Esophagus muscularis mucosa (tissue), 4 donors: ENCODE measurements around the gene DMGDH. TPM values are rescaled to one million over a fixed set of nuclear protein-coding genes. Genes with fewer than 3 reads are reported as not detected.

Experiments used
- DNase-seq: peaks from one replicate; pipeline ENCODE4 v3.0.0-alpha.2; 2017; ENCODE audit errors: extremely low spot score
- H3K27ac ChIP-seq, 4 donors: fragments of 200-600 bp; sonication (generic); replicated peaks in 1 of 4; 1 replicate in 3 of 4; 2 replicates in 1 of 4; pipeline ENCODE4 v1.5.1; 2016 to 2019; ENCODE audit warnings: mild to moderate bottlenecking in 1 of 4
- H3K27me3 ChIP-seq, 4 donors: fragments of 200-600 bp; sonication (generic); one replicate each; pipeline versions ENCODE4 v1.5.1 to v1.6.0; 2016 to 2019
- H3K36me3 ChIP-seq, 4 donors: fragments of 200-600 bp; sonication (generic); one replicate each; pipeline ENCODE4 v1.5.1; 2016 to 2019
- H3K4me1 ChIP-seq, 4 donors: fragments of 200-600 bp; sonication (generic); one replicate each; pipeline ENCODE4 v1.5.1; 2016 to 2019
- H3K4me3 ChIP-seq, 4 donors: fragments of 200-600 bp; sonication (generic); 1 replicate in 2 of 4; 2 replicates in 2 of 4; pipeline ENCODE4 v1.5.1; 2016 to 2019; ENCODE audit warnings: mild to moderate bottlenecking in 4 of 4, moderate library complexity in 1 of 4
- H3K9me3 ChIP-seq, 4 donors: fragments of 200-600 bp; sonication (generic); 1 replicate in 3 of 4; 2 replicates in 1 of 4; pipeline ENCODE4 v1.5.1; 2016 to 2019
- EP300 ChIP-seq: sonication (generic); formaldehyde crosslinking; IDR thresholded peaks from one replicate; pipeline ENCODE4 v1.6.1; 2017; ENCODE audit warnings: antibody characterized with exemption
- POLR2A ChIP-seq: fragments of 450-650 bp; IDR thresholded peaks from one replicate; pipeline ENCODE4 v1.6.1; 2017; ENCODE audit warnings: antibody characterized with exemption, moderate library complexity, mild to moderate bottlenecking, low read depth
- POLR2AphosphoS5 ChIP-seq, 2 donors: sonication (generic); formaldehyde crosslinking; IDR thresholded peaks; one replicate each; pipeline ENCODE4 v1.6.1; 2017; ENCODE audit warnings: antibody characterized with exemption in 2 of 2
- WGBS: methylation state at CpG from one replicate; pipeline ENCODE4 v1.1.5; 2018; 5-methylcytosine and 5-hydroxymethylcytosine counted together
- intact Hi-C: fragments of 100-400 bp; cut with DNase I; formaldehyde crosslinking; loops from one replicate; pipeline ENCODE4 v1.15.1; 2023
- total RNA-seq, 4 donors: library from RNA; depleted of rRNA; stranded (reverse); fragments of >200 nt; gene quantifications; one replicate each; pipeline versions ENCODE4 v1.1.0 to v1.2.1, GENCODE V29; 2016
- TF ChIP-seq, protein P1 (sequence below), 3 experiments: fragments of 200-600 bp in 2 of 3; fragments of 450-650 bp in 1 of 3; sonication (generic) in 2 of 3; IDR thresholded peaks; one replicate each; pipeline ENCODE4 v1.5.1; 2017 to 2019; ENCODE audit warnings: antibody characterized with exemption in 3 of 3, mild to moderate bottlenecking in 2 of 3, moderate library complexity in 1 of 3

DMGDH gene
- total RNA-seq, 4 donors from 2014 or later = 3.3 to 7.4 (median 4.6) TPM

GRCh38 chr5:79048437-79048836 is 21.0 kb downstream of the DMGDH start:
- H3K36me3 ChIP-seq = no peaks in the 10 kb centered on the region
- no peaks in the 10 kb centered on the region for H3K4me1 ChIP-seq
- peaks cover 0 to 7% (median 3%) of the 10 kb centered on the region in 4 donors for H3K9me3 ChIP-seq
- intact Hi-C loops = no loop called here
- no peak for DNase-seq
- H3K27ac ChIP-seq = no peak overlapping the region
- no peak overlapping the region for H3K4me3 ChIP-seq
- no peaks in the 10 kb centered on the region for H3K27me3 ChIP-seq
- TF ChIP-seq POLR2AphosphoS5 (IDR thresholded peaks at IDR 0.05) (no peak), EP300 (no peak), POLR2A (no peak)
- TF ChIP-seq, protein P1, sequence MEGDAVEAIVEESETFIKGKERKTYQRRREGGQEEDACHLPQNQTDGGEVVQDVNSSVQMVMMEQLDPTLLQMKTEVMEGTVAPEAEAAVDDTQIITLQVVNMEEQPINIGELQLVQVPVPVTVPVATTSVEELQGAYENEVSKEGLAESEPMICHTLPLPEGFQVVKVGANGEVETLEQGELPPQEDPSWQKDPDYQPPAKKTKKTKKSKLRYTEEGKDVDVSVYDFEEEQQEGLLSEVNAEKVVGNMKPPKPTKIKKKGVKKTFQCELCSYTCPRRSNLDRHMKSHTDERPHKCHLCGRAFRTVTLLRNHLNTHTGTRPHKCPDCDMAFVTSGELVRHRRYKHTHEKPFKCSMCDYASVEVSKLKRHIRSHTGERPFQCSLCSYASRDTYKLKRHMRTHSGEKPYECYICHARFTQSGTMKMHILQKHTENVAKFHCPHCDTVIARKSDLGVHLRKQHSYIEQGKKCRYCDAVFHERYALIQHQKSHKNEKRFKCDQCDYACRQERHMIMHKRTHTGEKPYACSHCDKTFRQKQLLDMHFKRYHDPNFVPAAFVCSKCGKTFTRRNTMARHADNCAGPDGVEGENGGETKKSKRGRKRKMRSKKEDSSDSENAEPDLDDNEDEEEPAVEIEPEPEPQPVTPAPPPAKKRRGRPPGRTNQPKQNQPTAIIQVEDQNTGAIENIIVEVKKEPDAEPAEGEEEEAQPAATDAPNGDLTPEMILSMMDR (IDR thresholded peaks at IDR 0.05) = no peak

- Histone ChIP-seq H3K4me3 (no peak overlapping the region), H3K27me3 (no peaks in the 10 kb centered on the region), H3K4me1 (no peaks in the 10 kb centered on the region), H3K9me3 (peaks cover 0 to 5% (median 1%) of the 10 kb centered on the region in 4 donors), H3K27ac (no peak overlapping the region), H3K36me3 (no peaks in the 10 kb centered on the region)
- WGBS = 88% methylated on average over 3 of the region's 3 CpGs
- no peak for DNase-seq
- intact Hi-C loops = no loop called here
- TF ChIP-seq, protein P1 (IDR thresholded peaks at IDR 0.05) = no peak
- TF ChIP-seq POLR2A = no peak
- no peak for TF ChIP-seq EP300
- no peak for TF ChIP-seq POLR2AphosphoS5 (IDR thresholded peaks at IDR 0.05)
Measured at GRCh38 chr5:79047199-79047598, 22.3 kb downstream of the DMGDH start.

DNA sequence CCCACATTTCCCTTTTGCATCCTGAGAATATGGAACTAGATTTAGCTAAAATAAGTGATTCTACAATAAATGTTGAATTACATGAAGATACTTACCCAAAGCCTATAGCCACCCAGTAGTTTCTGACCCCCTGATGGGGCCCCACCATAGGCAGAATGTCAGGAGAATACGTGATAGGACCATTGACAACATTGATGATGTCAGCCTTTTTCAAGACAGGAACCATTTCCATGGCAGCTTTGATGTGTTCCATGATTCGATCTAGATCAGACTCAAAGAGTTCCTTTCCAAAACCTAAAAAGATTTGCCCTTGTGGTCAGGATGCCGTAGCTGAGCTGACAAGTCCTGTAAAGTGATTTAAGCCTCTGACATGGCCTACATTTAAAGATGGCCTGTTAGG is 27.3 kb downstream of the DMGDH start:
- intact Hi-C loops = no loop called here
- Histone ChIP-seq H3K9me3 (no peaks in the 10 kb centered on the region), H3K27me3 (no peaks in the 10 kb centered on the region), H3K36me3 (no peaks in the 10 kb centered on the region), H3K4me3 (no peak overlapping the region), H3K4me1 (no peaks in the 10 kb centered on the region), H3K27ac (no peak overlapping the region)
- TF ChIP-seq POLR2A = no peak
- TF ChIP-seq, protein P1 (IDR thresholded peaks at IDR 0.05) = no peak
- no peak for TF ChIP-seq POLR2AphosphoS5 (IDR thresholded peaks at IDR 0.05)
- no peak for TF ChIP-seq EP300
- DNase-seq = no peak
- 87% methylated on average over 3 of the region's 3 CpGs for WGBS

GRCh38 chr5:79036769-79037168 is 32.7 kb downstream of the DMGDH start:
- TF ChIP-seq POLR2AphosphoS5 (IDR thresholded peaks at IDR 0.05) (no peak), POLR2A (no peak), EP300 (no peak)
- TF ChIP-seq, protein P1 (IDR thresholded peaks at IDR 0.05) = no peak
- H3K4me1 ChIP-seq = no peaks in the 10 kb centered on the region
- 86% methylated on average over 2 of the region's 2 CpGs for WGBS

DNA sequence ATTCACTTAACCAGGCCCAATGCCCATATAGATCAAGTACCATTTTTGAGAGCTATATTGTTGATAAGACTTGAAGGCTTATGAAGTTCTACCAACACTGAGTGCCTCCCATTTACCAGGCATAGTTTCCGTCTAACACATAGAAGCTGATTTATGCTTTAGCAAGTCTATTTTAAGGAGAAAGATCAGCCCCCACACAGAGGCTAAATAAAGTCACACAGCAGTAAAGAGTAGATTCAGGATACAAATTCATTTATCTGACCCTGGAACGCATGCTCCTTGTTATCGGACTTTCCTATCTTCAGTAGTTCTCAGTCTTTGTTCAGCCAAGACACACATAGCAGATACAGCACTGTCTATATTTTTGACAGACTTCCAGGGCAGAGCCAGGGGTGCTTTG is 34.2 kb downstream of the DMGDH start:
- Histone ChIP-seq H3K27ac (no peak overlapping the region), H3K27me3 (no peaks in the 10 kb centered on the region), H3K36me3 (peaks cover 0 to 3% (median 0%) of the 10 kb centered on the region in 4 donors), H3K4me1 (no peaks in the 10 kb centered on the region), H3K9me3 (peaks cover 0 to 2% (median 0%) of the 10 kb centered on the region in 4 donors), H3K4me3 (no peak overlapping the region)
- intact Hi-C loops = no loop called here
- WGBS = 96% methylated on average over 3 of the region's 3 CpGs
- no peak for TF ChIP-seq POLR2AphosphoS5 (IDR thresholded peaks at IDR 0.05)
- no peak for DNase-seq

More at GRCh38 chr5:79036769-79037168, 32.7 kb downstream of the DMGDH start:
- no peak for DNase-seq
- Histone ChIP-seq H3K36me3 (peaks cover 0 to 3% (median 0%) of the 10 kb centered on the region in 4 donors), H3K27ac (no peak overlapping the region), H3K27me3 (no peaks in the 10 kb centered on the region), H3K4me3 (no peak overlapping the region), H3K9me3 (peaks cover 0 to 2% (median 0%) of the 10 kb centered on the region in 4 donors)
- intact Hi-C loops = no loop called here
